GM12864 (cell line): ENCODE data around the gene ZNF516.

Experiments used
- DNase-seq: peaks from one replicate; pipeline ENCODE4 v3.0.0-alpha.2; 2011; ENCODE audit warnings: low read depth
- H3K4me3 ChIP-seq: 2 replicates; pipeline ENCODE4 v1.5.1; 2011; ENCODE audit warnings: mild to moderate bottlenecking, low read depth, low read length, control low read depth
- TF ChIP-seq, protein P1 (sequence below): IDR thresholded peaks from 2 replicates; pipeline ENCODE4 v1.5.1; 2011; ENCODE audit warnings: low read depth, mild to moderate bottlenecking, moderate library complexity, low read length, control low read depth, inconsistent platforms; ENCODE audit errors: missing control alignments

ZNF516 gene

DNA sequence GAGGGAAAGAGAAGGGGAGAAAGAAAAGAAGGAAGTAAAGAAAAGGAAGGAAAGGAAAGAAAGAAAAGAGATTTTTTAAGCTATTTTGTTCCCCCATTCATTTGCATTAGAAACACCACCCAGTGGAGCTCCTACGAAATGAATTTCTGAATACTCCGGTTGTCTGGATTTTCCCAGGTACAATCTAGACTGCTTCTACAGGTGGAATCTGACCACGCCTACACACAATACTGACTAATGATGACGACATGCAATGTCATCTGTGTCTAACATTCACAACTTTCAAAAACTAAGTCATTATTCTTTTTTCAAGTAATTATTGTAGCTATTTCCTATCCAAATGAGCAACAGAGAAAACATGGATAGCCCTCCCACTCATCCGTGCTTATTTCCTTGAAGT is 121.7 kb downstream of the ZNF516 start:
- TF ChIP-seq, protein P1, sequence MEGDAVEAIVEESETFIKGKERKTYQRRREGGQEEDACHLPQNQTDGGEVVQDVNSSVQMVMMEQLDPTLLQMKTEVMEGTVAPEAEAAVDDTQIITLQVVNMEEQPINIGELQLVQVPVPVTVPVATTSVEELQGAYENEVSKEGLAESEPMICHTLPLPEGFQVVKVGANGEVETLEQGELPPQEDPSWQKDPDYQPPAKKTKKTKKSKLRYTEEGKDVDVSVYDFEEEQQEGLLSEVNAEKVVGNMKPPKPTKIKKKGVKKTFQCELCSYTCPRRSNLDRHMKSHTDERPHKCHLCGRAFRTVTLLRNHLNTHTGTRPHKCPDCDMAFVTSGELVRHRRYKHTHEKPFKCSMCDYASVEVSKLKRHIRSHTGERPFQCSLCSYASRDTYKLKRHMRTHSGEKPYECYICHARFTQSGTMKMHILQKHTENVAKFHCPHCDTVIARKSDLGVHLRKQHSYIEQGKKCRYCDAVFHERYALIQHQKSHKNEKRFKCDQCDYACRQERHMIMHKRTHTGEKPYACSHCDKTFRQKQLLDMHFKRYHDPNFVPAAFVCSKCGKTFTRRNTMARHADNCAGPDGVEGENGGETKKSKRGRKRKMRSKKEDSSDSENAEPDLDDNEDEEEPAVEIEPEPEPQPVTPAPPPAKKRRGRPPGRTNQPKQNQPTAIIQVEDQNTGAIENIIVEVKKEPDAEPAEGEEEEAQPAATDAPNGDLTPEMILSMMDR, result no peak
- DNase-seq, result no peak
- H3K4me3 ChIP-seq, result no peak overlapping the region

DNA sequence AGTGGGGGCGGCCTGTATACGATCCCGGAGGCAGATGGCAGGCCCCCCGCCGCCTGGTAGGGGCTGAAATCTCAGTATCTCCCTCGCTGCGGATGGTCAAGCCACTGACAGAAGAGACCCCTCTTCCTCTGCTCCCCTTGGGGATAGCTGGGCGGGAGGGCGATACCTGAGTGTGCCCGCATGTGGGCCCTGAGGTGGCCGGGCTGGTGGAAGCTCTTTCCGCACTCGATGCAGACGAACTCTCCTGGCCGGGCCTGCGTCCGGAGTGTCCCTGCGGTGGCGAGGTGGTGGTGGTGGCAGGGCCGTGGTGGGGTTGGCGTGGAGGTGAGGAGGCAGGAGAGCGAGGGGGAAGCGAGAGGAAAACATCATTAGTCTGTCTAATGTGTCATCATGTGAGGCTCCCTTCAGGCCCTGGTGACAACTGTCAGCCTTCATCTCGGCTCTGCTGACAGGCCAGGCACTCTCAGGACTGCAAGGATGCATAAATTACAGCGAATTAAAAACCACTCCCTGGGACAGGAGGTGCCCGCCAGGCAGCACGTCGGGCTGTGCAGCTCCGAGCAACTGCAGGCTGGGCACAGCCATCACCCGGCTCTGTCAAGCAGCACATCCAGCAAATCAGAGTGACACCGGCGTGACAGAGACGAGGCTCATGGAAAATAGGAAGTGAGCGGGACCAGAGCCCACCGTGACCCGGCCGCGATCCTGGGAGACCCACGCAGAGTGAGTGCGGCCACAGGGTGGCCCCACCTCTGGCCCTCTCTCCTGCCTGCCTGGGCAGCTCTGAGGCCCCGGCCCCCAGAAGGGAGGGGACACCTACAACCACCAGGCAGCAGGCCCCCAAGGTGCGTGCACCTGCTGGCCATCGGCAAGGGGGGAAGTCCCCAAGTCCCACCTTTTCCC is 123.5 kb downstream of the ZNF516 start:
- no peak overlapping the region for H3K4me3 ChIP-seq
- TF ChIP-seq, protein P1, result no peak
- no peak for DNase-seq

DNA sequence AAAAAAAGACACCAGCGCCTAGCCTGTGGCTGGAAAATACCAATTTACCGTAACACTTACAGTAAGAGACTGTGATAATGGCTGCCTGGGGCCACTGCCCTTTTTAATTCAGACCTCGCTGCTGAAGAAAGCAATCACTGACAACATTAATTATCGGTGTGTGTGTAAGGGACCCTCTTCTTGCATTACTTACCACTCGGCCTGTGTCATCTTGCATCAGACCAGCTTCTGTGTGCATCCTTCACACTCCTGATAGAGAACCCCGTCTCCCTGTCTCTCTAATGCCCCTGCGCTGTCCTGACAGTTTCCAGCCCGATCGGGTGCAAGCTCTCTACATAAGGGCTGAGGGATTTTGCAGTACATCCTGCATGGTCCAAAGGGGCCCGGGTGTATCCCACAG is 124.4 kb downstream of the ZNF516 start:
- TF ChIP-seq, protein P1, result no peak
- no peak overlapping the region for H3K4me3 ChIP-seq
- DNase-seq, result no peak

DNA sequence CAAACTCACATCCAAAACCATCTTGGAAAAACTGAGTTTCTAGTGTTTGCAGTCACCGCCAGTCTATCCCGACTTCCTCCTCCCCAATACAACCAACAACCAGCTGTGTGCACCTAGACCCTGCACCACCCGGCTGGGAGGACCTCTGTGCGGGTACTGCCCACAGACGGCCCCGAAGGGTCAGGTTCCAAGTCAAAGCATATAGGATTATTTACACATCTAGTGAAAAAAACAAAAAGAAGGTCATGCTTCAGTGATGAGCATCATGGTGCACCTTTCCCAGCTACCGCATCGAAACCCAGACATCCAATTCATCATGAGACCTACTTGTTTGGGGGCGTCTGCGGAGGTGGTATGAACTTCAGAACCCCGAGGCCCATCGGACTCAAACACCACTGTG is 124.8 kb downstream of the ZNF516 start:
- no peak for DNase-seq
- TF ChIP-seq, protein P1, result no peak

DNA sequence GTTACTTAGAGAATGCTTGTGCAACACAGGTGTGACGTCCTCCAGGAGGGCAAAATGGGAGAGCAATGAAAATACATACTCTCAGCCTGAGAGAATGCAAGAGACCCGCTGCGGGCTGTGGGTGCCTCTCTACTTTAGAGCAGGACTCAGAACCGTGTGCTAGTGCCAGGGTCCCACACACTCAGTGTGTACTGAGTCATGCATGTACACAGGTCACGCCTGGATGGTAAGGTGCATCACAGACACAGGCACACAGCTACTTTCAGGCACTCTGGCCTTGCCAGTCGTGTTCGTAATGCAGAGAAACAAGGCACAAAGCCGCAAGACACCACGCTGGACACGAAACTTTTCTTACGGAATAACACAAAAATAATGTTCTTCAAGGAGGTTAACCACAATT is 125.3 kb downstream of the ZNF516 start:
- no peak for DNase-seq
- TF ChIP-seq, protein P1, result no peak

More for the DNA sequence above, 124.8 kb downstream of the ZNF516 start:
- no peak overlapping the region for H3K4me3 ChIP-seq

DNA sequence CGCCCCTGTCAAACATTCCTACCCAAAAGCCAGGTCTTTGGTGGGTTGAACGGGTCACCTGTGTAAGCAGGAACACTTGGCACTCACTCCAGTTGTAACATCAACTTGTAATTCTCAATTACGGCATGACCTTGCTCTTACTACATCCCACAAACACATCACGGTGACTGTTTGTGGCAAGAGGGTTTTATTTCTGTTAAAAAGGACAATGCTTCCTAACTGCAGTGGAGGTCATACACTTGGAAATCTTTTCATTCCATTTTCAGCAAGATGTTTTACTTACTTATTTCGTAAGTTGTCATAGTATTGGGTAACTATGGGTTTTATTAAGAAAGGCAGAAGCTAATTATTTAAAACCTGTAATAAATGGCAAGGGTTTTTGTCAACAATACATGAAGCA is 126.1 kb downstream of the ZNF516 start:
- TF ChIP-seq, protein P1, result no peak
- no peak overlapping the region for H3K4me3 ChIP-seq
- no peak for DNase-seq

More for the DNA sequence above, 125.3 kb downstream of the ZNF516 start:
- no peak overlapping the region for H3K4me3 ChIP-seq

DNA sequence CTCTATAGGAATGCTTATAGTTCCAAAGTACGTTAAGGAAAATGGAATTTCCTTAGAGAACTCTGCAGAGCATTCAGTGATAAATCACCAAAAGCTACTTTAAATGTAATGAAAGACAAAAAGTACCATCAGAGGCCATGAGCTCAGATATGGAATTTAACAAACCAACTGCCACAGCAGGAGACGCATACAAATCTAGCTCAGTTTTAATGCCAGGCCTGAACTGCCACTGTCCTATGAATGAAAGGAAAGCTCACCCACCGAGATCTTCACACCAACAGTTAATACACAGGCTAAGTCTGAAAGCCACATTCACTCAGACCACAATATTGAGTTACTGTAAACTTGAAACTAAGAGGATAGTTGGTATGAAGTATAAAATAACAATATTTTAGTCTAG is 126.8 kb downstream of the ZNF516 start:
- TF ChIP-seq, protein P1, result no peak
- DNase-seq, result no peak
- no peak overlapping the region for H3K4me3 ChIP-seq
